ENCODE results near the gene ARAP2.

DNA sequence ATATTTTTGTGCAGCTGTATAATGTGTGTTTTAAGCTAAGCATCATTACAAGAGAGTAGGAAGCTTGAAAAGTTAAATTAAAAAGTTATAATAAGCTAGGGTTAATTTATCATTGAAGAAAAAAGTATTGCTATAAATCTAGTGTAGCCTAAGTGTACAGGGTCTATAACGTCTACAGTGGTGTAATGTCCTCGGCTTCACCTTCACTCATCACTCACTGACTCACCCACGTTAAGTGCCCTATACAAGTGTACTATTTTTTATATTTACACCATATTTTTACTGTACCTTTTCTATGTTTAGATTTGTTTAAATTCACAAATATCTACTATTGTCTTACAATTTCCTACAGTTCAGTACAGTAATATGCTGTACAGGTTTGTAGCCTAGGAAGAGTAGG is 23.5 kb downstream of the ARAP2 start:
- TF ChIP-seq, protein P1, sequence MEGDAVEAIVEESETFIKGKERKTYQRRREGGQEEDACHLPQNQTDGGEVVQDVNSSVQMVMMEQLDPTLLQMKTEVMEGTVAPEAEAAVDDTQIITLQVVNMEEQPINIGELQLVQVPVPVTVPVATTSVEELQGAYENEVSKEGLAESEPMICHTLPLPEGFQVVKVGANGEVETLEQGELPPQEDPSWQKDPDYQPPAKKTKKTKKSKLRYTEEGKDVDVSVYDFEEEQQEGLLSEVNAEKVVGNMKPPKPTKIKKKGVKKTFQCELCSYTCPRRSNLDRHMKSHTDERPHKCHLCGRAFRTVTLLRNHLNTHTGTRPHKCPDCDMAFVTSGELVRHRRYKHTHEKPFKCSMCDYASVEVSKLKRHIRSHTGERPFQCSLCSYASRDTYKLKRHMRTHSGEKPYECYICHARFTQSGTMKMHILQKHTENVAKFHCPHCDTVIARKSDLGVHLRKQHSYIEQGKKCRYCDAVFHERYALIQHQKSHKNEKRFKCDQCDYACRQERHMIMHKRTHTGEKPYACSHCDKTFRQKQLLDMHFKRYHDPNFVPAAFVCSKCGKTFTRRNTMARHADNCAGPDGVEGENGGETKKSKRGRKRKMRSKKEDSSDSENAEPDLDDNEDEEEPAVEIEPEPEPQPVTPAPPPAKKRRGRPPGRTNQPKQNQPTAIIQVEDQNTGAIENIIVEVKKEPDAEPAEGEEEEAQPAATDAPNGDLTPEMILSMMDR (optimal IDR thresholded peaks at IDR 0.05 in 1 of 3, IDR thresholded peaks at IDR 0.05 in 1 of 3, conservative IDR thresholded peaks at IDR 0.05 in 1 of 3; ENCODE audit: extremely low read depth in 1 of 3, insufficient read depth in 2 of 3, low read length in 3 of 3): no peak
- no peak for TF ChIP-seq EZH2 (IDR thresholded peaks at IDR 0.05; ENCODE audit: low read length)

All from keratinocyte (primary cell).